Measurements from ENCODE around the gene SHC3. TPM values are rescaled to one million over a fixed set of nuclear protein-coding genes. Genes with fewer than 3 reads are reported as not detected.

Gene SHC3
- polyA plus RNA-seq, 1 experiment: 1.3 TPM

DNA sequence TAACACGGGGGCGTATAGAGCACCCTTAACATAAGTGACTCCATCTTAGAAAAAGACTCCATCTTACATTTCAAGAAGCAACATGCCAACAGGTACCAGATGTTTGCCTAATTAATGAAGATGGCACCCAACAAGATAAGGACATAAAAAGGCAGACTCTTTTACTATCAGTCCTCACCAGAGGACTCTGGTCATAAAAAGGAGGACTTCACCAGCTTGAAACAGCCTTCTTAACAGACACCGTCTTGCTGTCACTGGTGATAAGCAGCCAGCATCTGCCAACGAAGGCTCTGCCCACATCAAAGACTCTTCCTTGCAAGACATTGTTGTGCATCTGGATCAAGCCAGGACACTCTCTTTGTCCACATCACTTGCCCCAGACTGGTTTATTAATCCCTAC is 107.0 kb downstream of the SHC3 start:
- ChIA-PET CTCF (no interaction called here), POLR2A (no interaction called here)
- no peak for TF ChIP-seq CTCF (IDR thresholded peaks at IDR 0.05; ENCODE audit: insufficient read depth, low read depth, low read length)

DNA sequence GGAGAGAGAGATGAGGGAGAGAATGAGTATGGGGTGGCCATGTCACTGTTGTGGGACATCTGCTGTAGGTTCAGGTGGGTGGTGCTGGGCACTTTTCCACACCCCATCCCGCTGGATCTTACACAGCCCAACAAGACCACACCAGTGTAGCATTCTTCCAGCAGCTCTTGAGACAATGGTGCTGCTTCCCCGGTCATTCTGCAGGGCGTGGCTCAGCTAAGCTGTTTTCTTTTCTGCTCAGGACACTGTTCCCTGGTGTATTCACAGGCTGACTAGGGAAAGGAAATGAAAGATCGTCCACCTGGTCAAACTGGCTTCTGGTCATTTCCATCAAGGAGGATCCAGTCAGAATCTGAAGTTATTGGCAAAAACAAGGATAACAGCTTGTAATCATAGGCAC is 111.8 kb downstream of the SHC3 start:
- no peaks in the 10 kb centered on the region for H3K36me3 ChIP-seq (ENCODE audit: control insufficient read depth, insufficient read depth, low read length)
- TF ChIP-seq CTCF (IDR thresholded peaks at IDR 0.05; ENCODE audit: insufficient read depth, low read depth, low read length): no peak
- ChIA-PET CTCF (no interaction called here), POLR2A (no interaction called here)
- no peak for DNase-seq (ENCODE audit: low read depth)
- no peak overlapping the region for H3K4me3 ChIP-seq (ENCODE audit: low read depth, low read length)
- no peaks in the 10 kb centered on the region for H3K27me3 ChIP-seq (ENCODE audit: control insufficient read depth, insufficient read depth, low read length)

More for the DNA sequence above, 107.0 kb downstream of the SHC3 start:
- Histone ChIP-seq H3K36me3 (ENCODE audit: control insufficient read depth, insufficient read depth, low read length) (no peaks in the 10 kb centered on the region; the same call in 1 of the 2 replicates), H3K4me3 (ENCODE audit: low read depth, low read length) (no peak overlapping the region), H3K27me3 (ENCODE audit: control insufficient read depth, insufficient read depth, low read length) (no peaks in the 10 kb centered on the region)
- no peak for DNase-seq (ENCODE audit: low read depth)

DNA sequence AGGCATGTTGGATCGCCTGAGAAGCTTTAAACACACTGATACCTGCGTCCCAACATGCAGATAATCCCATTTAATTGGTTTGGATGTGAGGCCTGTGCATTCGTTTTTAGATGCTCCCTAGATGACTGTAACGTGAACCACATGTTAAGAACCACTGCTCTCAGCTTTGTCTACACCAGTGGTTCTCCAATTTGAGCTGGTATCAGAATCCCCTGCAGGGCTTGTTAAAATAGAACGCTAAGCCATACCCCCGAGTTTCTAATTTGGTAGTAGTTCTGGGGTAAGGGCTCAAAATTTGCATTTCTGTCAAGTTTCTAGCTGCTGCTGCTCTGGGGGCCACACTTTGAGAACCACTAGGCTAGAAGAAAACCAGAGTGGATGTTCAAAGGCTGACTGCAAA is 112.7 kb downstream of the SHC3 start:
- Histone ChIP-seq H3K4me3 (ENCODE audit: low read depth, low read length) (no peak overlapping the region), H3K36me3 (ENCODE audit: control insufficient read depth, insufficient read depth, low read length) (no peaks in the 10 kb centered on the region), H3K27me3 (ENCODE audit: control insufficient read depth, insufficient read depth, low read length) (no peaks in the 10 kb centered on the region)
- no peak for DNase-seq (ENCODE audit: low read depth)
- ChIA-PET CTCF (interaction anchor here (2.0 kb wide), 1 partner anchor 10 kb away, joined by 6 read pairs; no protein-coding TSS in a partner anchor), POLR2A (no interaction called here)
- no peak for TF ChIP-seq CTCF (IDR thresholded peaks at IDR 0.05; ENCODE audit: insufficient read depth, low read depth, low read length)

- POLR2A ChIA-PET: no interaction called here
- CTCF ChIA-PET: no interaction called here
These were observed 117.8 kb downstream of the SHC3 start for GRCh38 chr9:89060790-89061189.

GRCh38 chr9:89059925-89060506 is 118.6 kb downstream of the SHC3 start:
- no peak for TF ChIP-seq CTCF (IDR thresholded peaks at IDR 0.05; ENCODE audit: insufficient read depth, low read depth, low read length)

More at GRCh38 chr9:89060790-89061189, 117.8 kb downstream of the SHC3 start:
- TF ChIP-seq CTCF (IDR thresholded peaks at IDR 0.05; ENCODE audit: insufficient read depth, low read depth, low read length): no peak
- DNase-seq (ENCODE audit: low read depth): no peak
- Histone ChIP-seq H3K36me3 (ENCODE audit: control insufficient read depth, insufficient read depth, low read length) (no peaks in the 10 kb centered on the region), H3K27me3 (ENCODE audit: control insufficient read depth, insufficient read depth, low read length) (no peaks in the 10 kb centered on the region), H3K4me3 (ENCODE audit: low read depth, low read length) (no peak overlapping the region)

More at GRCh38 chr9:89059925-89060506, 118.6 kb downstream of the SHC3 start:
- CTCF ChIA-PET: no interaction called here
- no peaks in the 10 kb centered on the region for H3K27me3 ChIP-seq (ENCODE audit: control insufficient read depth, insufficient read depth, low read length)
- H3K36me3 ChIP-seq (ENCODE audit: control insufficient read depth, insufficient read depth, low read length): no peaks in the 10 kb centered on the region
- no peak overlapping the region for H3K4me3 ChIP-seq (ENCODE audit: low read depth, low read length)
- POLR2A ChIA-PET: no interaction called here
- DNase-seq (ENCODE audit: low read depth): no peak

Data from BJ (cell line).